Measurements from ENCODE around the gene LRFN4. TPM values are rescaled to one million over a fixed set of nuclear protein-coding genes. Genes with fewer than 3 reads are reported as not detected.

LRFN4 gene
- total RNA-seq (2021), result 62.7 to 70.3 TPM (median 68.0 TPM) in 3 replicates
- percentile 54 among the genes with signal in this experiment for Bru-seq, nascent RNA
- long read RNA-seq, experiment 1, transcript LRFN4-201 (2 exons, 2,431 nt), result major isoform, 134 of 192 reads
- long read RNA-seq, experiment 1, partial matches to known transcripts, result 0 of 192 reads
- long read RNA-seq, experiment 1, other reads (novel, unspliced or antisense), result 58 of 192 reads
- long read RNA-seq, experiment 2, transcript LRFN4-201 (2 exons, 2,431 nt), result major isoform, 36 of 58 reads
- long read RNA-seq, experiment 2, partial matches to known transcripts, result 0 of 58 reads
- long read RNA-seq, experiment 2, other reads (novel, unspliced or antisense), result 22 of 58 reads
- long read RNA-seq, experiment 3, result 0 reads

DNA sequence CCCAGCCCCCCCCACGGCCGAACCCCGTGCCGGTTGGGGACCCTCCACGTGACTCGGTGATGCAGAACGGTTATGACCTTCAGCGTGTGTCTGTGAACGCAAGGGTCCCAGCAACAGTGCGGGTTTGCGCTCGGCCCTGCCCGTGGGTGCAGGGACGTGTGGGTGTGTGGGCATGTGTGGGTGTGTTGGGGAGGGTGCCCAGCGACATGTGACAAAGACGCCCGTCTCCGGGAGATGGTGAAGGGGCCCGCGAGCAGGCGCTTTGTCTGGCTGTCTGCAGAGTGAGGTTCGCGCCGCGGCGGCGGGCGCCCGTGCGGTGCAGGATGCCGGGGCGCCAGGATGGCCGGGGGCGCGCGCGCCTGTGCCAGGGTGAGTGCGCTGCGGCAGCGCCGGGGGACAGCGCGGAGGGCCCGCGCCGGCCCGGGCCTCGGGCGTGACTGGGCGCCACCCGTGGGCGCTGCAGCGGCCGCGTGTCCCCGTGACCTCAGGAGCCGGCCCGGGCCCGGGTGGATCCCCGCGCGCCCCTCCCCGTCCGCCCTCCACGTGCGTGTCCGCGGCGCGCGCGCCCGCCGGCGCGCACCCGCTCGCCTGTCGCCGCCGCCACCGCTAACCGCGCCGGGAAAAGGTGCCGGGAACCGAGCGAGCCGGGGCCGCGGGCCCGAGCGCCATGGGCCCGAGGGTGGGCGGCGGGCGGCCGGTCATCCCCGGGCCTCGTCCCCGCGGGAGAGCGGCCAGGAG lies at the start of gene LRFN4:
Gene LRFN4, plus strand, starts transcription at position 569 of the 738 bp plus-strand sequence. CDS start 681 bp downstream, outside the sequence.
- POLR2A ChIA-PET, result interaction anchor here (0.5 to 2.6 kb wide), 10 partner anchors 8 to 240 kb away, joined by 3 to 17 read pairs (median 5); partner anchors contain the start of genes PC, RBM14, RBM4 and RBM4B
- DNase-seq (ENCODE audit: low spot score) (peak; percentile 61), ATAC-seq (peak; percentile 23)
- H3K4me1 Mint-ChIP-seq, result peaks cover 17% of the 10 kb centered on the region
- peak within 1 kb of the TSS; percentile 87 for H3K4me3 Mint-ChIP-seq
- H3K9me3 Mint-ChIP-seq, result no peaks in the 10 kb centered on the region
- no peaks in the 10 kb centered on the region for H3K36me3 Mint-ChIP-seq
- H3K27ac Mint-ChIP-seq, result peak within 1 kb of the TSS; percentile 99
- CTCF ChIA-PET, result interaction anchor here (0.6 to 3.1 kb wide), 14 partner anchors 13 to 363 kb away, joined by 3 to 25 read pairs (median 5); partner anchors contain the start of genes C11orf86, PC, RBM4B and RCE1
- H3K27me3 Mint-ChIP-seq (ENCODE audit: low read depth), result no peaks in the 10 kb centered on the region
- TF ChIP-seq ZNF416 (CRISPR knock-in tag; IDR thresholded peaks at IDR 0.05), result 0 out of 2 replicates have a peak, but pooled peaks have one; percentile 14
- no peak for TF ChIP-seq ERG (CRISPR knock-in tag; IDR thresholded peaks at IDR 0.05)
- TF ChIP-seq, protein P1, sequence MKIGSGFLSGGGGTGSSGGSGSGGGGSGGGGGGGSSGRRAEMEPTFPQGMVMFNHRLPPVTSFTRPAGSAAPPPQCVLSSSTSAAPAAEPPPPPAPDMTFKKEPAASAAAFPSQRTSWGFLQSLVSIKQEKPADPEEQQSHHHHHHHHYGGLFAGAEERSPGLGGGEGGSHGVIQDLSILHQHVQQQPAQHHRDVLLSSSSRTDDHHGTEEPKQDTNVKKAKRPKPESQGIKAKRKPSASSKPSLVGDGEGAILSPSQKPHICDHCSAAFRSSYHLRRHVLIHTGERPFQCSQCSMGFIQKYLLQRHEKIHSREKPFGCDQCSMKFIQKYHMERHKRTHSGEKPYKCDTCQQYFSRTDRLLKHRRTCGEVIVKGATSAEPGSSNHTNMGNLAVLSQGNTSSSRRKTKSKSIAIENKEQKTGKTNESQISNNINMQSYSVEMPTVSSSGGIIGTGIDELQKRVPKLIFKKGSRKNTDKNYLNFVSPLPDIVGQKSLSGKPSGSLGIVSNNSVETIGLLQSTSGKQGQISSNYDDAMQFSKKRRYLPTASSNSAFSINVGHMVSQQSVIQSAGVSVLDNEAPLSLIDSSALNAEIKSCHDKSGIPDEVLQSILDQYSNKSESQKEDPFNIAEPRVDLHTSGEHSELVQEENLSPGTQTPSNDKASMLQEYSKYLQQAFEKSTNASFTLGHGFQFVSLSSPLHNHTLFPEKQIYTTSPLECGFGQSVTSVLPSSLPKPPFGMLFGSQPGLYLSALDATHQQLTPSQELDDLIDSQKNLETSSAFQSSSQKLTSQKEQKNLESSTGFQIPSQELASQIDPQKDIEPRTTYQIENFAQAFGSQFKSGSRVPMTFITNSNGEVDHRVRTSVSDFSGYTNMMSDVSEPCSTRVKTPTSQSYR (CRISPR knock-in tag; IDR thresholded peaks at IDR 0.05), result peak; percentile 17; the same call in 1 of the 2 replicates
- TF ChIP-seq, protein P2, sequence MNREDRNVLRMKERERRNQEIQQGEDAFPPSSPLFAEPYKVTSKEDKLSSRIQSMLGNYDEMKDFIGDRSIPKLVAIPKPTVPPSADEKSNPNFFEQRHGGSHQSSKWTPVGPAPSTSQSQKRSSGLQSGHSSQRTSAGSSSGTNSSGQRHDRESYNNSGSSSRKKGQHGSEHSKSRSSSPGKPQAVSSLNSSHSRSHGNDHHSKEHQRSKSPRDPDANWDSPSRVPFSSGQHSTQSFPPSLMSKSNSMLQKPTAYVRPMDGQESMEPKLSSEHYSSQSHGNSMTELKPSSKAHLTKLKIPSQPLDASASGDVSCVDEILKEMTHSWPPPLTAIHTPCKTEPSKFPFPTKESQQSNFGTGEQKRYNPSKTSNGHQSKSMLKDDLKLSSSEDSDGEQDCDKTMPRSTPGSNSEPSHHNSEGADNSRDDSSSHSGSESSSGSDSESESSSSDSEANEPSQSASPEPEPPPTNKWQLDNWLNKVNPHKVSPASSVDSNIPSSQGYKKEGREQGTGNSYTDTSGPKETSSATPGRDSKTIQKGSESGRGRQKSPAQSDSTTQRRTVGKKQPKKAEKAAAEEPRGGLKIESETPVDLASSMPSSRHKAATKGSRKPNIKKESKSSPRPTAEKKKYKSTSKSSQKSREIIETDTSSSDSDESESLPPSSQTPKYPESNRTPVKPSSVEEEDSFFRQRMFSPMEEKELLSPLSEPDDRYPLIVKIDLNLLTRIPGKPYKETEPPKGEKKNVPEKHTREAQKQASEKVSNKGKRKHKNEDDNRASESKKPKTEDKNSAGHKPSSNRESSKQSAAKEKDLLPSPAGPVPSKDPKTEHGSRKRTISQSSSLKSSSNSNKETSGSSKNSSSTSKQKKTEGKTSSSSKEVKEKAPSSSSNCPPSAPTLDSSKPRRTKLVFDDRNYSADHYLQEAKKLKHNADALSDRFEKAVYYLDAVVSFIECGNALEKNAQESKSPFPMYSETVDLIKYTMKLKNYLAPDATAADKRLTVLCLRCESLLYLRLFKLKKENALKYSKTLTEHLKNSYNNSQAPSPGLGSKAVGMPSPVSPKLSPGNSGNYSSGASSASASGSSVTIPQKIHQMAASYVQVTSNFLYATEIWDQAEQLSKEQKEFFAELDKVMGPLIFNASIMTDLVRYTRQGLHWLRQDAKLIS (CRISPR knock-in tag; IDR thresholded peaks at IDR 0.05; ENCODE audit: borderline replicate concordance), result no peak
- no peak for TF ChIP-seq ZNF423 (CRISPR knock-in tag; IDR thresholded peaks at IDR 0.05)
- TF ChIP-seq, protein P3, sequence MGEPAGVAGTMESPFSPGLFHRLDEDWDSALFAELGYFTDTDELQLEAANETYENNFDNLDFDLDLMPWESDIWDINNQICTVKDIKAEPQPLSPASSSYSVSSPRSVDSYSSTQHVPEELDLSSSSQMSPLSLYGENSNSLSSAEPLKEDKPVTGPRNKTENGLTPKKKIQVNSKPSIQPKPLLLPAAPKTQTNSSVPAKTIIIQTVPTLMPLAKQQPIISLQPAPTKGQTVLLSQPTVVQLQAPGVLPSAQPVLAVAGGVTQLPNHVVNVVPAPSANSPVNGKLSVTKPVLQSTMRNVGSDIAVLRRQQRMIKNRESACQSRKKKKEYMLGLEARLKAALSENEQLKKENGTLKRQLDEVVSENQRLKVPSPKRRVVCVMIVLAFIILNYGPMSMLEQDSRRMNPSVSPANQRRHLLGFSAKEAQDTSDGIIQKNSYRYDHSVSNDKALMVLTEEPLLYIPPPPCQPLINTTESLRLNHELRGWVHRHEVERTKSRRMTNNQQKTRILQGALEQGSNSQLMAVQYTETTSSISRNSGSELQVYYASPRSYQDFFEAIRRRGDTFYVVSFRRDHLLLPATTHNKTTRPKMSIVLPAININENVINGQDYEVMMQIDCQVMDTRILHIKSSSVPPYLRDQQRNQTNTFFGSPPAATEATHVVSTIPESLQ (CRISPR knock-in tag; IDR thresholded peaks at IDR 0.05), result no peak
- no peak for TF ChIP-seq KAT7 (CRISPR knock-in tag; IDR thresholded peaks at IDR 0.05; ENCODE audit: borderline replicate concordance)
- no peak for TF ChIP-seq JUN (CRISPR knock-in tag; IDR thresholded peaks at IDR 0.05)
- no peak for TF ChIP-seq TEAD1 (CRISPR knock-in tag; IDR thresholded peaks at IDR 0.05)
- no peak for TF ChIP-seq ZNF671 (CRISPR knock-in tag; IDR thresholded peaks at IDR 0.05)
- no peak for TF ChIP-seq EMX1 (CRISPR knock-in tag; IDR thresholded peaks at IDR 0.05)
- TF ChIP-seq HMGXB4 (CRISPR knock-in tag; IDR thresholded peaks at IDR 0.05), result no peak; the same call in 1 of the 2 replicates
- TF ChIP-seq, protein P4, sequence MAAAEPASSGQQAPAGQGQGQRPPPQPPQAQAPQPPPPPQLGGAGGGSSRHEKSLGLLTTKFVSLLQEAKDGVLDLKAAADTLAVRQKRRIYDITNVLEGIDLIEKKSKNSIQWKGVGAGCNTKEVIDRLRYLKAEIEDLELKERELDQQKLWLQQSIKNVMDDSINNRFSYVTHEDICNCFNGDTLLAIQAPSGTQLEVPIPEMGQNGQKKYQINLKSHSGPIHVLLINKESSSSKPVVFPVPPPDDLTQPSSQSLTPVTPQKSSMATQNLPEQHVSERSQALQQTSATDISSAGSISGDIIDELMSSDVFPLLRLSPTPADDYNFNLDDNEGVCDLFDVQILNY (CRISPR knock-in tag; IDR thresholded peaks at IDR 0.05), result 0 out of 2 replicates have a peak, but pooled peaks have one; percentile 15
- TF ChIP-seq ZBTB43 (CRISPR knock-in tag; IDR thresholded peaks at IDR 0.05), result no peak; the same call in 1 of the 2 replicates
- no peak for TF ChIP-seq ATF2 (CRISPR knock-in tag; IDR thresholded peaks at IDR 0.05; ENCODE audit: borderline replicate concordance, low read depth)

Measured in WTC11 (cell line).